ENCODE data around the gene PTPRD. TPM values are rescaled to one million over a fixed set of nuclear protein-coding genes. Genes with fewer than 3 reads are reported as not detected.

PTPRD gene
- total and polyA plus RNA-seq, 9 of the 15 experiments (the other 6 are each of a cell fraction or from before 2014, with no cell fraction given), result 0.11 TPM; not detected in 8

DNA sequence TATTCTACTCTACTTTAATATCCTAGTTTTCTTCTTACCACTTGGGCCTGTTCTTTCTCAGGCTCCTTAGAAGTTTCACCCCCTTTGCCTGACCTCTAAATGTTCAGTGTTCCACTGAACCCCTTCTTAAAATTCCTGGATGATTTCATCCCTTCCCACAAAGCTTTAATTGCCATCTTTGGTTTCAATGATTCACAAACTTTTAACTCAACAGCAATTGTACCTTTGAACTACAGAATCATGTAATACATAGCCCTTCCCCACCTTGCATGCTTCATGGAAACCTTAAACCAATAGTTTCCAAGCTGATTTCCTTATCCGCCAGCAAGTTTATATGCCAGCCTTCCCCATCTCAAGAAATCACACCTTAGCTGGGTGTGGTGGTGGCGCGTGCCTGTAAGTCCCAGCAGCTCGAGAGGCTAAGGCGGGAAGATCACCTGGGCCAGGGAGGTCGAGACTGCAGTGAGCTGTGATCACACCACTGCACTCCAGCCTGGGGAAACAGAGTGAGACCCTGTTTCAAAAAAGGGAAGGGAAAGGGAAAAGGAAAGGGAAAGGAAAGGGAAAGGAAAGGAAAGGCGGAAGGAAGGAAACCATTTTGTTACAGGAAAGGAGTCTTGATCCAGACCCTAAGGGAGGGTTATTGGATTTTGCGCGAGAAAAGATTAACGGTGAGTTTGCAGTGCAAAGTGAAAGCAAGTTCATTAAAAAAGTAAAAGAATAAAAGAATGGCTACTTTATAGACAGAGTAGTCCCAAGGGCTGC, 1789.5 kb downstream of the PTPRD start:
- ATAC-seq (no peak), FAIRE-seq (no peak), DNase-seq (ENCODE audit: extremely low read depth in 1 of 4, low spot score in 3 of 4) (no peak)
- intact Hi-C loops (cut with micrococcal nuclease), result no loop called here
- H4K20me1 ChIP-seq (replicated peaks; ENCODE audit: control insufficient read depth, insufficient read depth, low read length), result no peaks in the 10 kb centered on the region
- no peaks in the 10 kb centered on the region for H3K36me3 ChIP-seq (ENCODE audit: control insufficient read depth, insufficient read depth, low read length)
- ChIA-PET CTCF (ENCODE audit: low intra/inter-chr PET ratio) (no interaction called here), POLR2A (no interaction called here)
- H3K4me3 ChIP-seq, result no peak overlapping the region
- H3K9ac ChIP-seq (ENCODE audit: insufficient read depth in 1 of 2, low read depth in 2 of 2, low read length in 2 of 2), result no peak overlapping the region
- WGBS (ENCODE audit: insufficient coverage, low coverage, missing lambda C conversion rate), result 0% methylated on average over 8 of the region's 10 CpGs
- TF ChIP-seq SOX6 (IDR thresholded peaks at IDR 0.05) (no peak), SIX5 (IDR thresholded peaks at IDR 0.05; ENCODE audit: borderline replicate concordance in 1 of 2, insufficient read depth in 1 of 2, low read depth in 1 of 2, low read length in 2 of 2) (no peak), CBX1 (IDR thresholded peaks at IDR 0.05; ENCODE audit: low read depth) (no peak), SAFB (IDR thresholded peaks at IDR 0.05; ENCODE audit: borderline replicate concordance, low read depth, low read length) (no peak), BRD4 (IDR thresholded peaks at IDR 0.05) (no peak), ZNF644 (tag; IDR thresholded peaks at IDR 0.05; ENCODE audit: low read depth) (no peak), THRAP3 (IDR thresholded peaks at IDR 0.05; ENCODE audit: borderline replicate concordance) (no peak), MAFK (IDR thresholded peaks at IDR 0.05; ENCODE audit: low read length) (no peak)
- TF ChIP-seq, protein P1, sequence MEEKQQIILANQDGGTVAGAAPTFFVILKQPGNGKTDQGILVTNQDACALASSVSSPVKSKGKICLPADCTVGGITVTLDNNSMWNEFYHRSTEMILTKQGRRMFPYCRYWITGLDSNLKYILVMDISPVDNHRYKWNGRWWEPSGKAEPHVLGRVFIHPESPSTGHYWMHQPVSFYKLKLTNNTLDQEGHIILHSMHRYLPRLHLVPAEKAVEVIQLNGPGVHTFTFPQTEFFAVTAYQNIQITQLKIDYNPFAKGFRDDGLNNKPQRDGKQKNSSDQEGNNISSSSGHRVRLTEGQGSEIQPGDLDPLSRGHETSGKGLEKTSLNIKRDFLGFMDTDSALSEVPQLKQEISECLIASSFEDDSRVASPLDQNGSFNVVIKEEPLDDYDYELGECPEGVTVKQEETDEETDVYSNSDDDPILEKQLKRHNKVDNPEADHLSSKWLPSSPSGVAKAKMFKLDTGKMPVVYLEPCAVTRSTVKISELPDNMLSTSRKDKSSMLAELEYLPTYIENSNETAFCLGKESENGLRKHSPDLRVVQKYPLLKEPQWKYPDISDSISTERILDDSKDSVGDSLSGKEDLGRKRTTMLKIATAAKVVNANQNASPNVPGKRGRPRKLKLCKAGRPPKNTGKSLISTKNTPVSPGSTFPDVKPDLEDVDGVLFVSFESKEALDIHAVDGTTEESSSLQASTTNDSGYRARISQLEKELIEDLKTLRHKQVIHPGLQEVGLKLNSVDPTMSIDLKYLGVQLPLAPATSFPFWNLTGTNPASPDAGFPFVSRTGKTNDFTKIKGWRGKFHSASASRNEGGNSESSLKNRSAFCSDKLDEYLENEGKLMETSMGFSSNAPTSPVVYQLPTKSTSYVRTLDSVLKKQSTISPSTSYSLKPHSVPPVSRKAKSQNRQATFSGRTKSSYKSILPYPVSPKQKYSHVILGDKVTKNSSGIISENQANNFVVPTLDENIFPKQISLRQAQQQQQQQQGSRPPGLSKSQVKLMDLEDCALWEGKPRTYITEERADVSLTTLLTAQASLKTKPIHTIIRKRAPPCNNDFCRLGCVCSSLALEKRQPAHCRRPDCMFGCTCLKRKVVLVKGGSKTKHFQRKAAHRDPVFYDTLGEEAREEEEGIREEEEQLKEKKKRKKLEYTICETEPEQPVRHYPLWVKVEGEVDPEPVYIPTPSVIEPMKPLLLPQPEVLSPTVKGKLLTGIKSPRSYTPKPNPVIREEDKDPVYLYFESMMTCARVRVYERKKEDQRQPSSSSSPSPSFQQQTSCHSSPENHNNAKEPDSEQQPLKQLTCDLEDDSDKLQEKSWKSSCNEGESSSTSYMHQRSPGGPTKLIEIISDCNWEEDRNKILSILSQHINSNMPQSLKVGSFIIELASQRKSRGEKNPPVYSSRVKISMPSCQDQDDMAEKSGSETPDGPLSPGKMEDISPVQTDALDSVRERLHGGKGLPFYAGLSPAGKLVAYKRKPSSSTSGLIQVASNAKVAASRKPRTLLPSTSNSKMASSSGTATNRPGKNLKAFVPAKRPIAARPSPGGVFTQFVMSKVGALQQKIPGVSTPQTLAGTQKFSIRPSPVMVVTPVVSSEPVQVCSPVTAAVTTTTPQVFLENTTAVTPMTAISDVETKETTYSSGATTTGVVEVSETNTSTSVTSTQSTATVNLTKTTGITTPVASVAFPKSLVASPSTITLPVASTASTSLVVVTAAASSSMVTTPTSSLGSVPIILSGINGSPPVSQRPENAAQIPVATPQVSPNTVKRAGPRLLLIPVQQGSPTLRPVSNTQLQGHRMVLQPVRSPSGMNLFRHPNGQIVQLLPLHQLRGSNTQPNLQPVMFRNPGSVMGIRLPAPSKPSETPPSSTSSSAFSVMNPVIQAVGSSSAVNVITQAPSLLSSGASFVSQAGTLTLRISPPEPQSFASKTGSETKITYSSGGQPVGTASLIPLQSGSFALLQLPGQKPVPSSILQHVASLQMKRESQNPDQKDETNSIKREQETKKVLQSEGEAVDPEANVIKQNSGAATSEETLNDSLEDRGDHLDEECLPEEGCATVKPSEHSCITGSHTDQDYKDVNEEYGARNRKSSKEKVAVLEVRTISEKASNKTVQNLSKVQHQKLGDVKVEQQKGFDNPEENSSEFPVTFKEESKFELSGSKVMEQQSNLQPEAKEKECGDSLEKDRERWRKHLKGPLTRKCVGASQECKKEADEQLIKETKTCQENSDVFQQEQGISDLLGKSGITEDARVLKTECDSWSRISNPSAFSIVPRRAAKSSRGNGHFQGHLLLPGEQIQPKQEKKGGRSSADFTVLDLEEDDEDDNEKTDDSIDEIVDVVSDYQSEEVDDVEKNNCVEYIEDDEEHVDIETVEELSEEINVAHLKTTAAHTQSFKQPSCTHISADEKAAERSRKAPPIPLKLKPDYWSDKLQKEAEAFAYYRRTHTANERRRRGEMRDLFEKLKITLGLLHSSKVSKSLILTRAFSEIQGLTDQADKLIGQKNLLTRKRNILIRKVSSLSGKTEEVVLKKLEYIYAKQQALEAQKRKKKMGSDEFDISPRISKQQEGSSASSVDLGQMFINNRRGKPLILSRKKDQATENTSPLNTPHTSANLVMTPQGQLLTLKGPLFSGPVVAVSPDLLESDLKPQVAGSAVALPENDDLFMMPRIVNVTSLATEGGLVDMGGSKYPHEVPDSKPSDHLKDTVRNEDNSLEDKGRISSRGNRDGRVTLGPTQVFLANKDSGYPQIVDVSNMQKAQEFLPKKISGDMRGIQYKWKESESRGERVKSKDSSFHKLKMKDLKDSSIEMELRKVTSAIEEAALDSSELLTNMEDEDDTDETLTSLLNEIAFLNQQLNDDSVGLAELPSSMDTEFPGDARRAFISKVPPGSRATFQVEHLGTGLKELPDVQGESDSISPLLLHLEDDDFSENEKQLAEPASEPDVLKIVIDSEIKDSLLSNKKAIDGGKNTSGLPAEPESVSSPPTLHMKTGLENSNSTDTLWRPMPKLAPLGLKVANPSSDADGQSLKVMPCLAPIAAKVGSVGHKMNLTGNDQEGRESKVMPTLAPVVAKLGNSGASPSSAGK (IDR thresholded peaks at IDR 0.05), result no peak
- H3K27me3 ChIP-seq (ENCODE audit: control insufficient read depth in 2 of 2, insufficient read depth in 2 of 2, low read length in 2 of 2), result no peaks in the 10 kb centered on the region
- no peak overlapping the region for H3K27ac ChIP-seq (ENCODE audit: extremely low read depth, low read depth, low read length)
- in situ Hi-C loops (cut with MboI), result no loop called here
- no peak overlapping the region for H2AFZ ChIP-seq (ENCODE audit: low read depth, low read length)
- no peaks in the 10 kb centered on the region for H3K79me2 ChIP-seq (ENCODE audit: control insufficient read depth, insufficient read depth, low read length)
- H3K9me3 ChIP-seq (replicated peaks; ENCODE audit: control insufficient read depth, insufficient read depth, low read depth, low read length), result no peaks in the 10 kb centered on the region
- H3K4me1 ChIP-seq (replicated peaks in 1 of 2; ENCODE audit: control insufficient read depth in 2 of 2, insufficient read depth in 2 of 2, low read length in 2 of 2), result no peaks in the 10 kb centered on the region
- no peaks in the 10 kb centered on the region for H3K9me1 ChIP-seq (ENCODE audit: control insufficient read depth, insufficient read depth, low read length)
- BruUV-seq (replicated peaks), result no TSS peak
- no peak overlapping the region for H3K4me2 ChIP-seq (ENCODE audit: insufficient read depth, low read length)
